OCI-LY1 (cell line): ENCODE data around the gene NEDD4L.

Experiments used
- EZH2 ChIP-seq: fragments of 200-600 bp; sonication (generic), shearing (Covaris generic); IDR thresholded peaks from 2 replicates; pipeline ENCODE4 v1.8.0; 2017; ENCODE audit warnings: borderline replicate concordance, mixed run types, mild to moderate bottlenecking, antibody characterized with exemption, low read length, moderate library complexity, mixed read lengths
- TF ChIP-seq, protein P1 (sequence below): fragments of 200-600 bp; sonication (generic), shearing (Covaris generic); IDR thresholded peaks from 2 replicates; pipeline ENCODE4 v1.5.1; 2017; ENCODE audit warnings: mild to moderate bottlenecking, antibody characterized with exemption, low read length, moderate library complexity, mixed read lengths

DNA sequence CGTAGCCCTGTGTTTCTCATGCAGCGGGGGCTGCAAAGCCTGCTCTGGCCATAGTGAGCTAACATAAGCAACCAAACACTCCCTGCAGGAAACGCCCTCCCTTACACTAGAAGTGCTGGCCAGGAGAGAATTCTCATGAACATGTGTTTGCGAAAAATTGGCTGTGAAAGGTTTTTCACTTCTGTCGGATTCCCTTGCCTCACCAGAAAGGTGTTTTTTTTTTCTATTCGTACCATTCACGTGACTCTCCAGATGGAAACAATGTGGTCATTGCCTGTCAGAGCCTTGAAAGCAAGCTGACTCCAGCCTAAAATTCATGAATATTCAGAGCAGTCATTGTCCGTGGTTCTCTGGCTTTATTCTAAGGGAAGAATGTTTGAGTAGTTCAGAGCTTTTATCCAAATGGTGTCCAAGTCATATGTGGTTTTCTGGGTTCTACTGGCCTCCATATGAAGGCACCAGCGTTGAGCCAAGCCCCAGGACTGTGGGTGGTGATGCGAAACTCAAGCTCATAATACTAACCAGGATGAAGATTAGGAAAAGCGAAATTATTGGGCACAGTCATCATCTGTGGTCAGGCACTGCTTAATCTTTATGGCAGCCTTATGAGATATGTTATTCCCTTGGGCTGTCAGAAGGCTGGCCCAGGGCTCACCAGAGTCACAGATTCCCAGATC lies 348.4 kb downstream of the NEDD4L start:
- TF ChIP-seq, protein P1, sequence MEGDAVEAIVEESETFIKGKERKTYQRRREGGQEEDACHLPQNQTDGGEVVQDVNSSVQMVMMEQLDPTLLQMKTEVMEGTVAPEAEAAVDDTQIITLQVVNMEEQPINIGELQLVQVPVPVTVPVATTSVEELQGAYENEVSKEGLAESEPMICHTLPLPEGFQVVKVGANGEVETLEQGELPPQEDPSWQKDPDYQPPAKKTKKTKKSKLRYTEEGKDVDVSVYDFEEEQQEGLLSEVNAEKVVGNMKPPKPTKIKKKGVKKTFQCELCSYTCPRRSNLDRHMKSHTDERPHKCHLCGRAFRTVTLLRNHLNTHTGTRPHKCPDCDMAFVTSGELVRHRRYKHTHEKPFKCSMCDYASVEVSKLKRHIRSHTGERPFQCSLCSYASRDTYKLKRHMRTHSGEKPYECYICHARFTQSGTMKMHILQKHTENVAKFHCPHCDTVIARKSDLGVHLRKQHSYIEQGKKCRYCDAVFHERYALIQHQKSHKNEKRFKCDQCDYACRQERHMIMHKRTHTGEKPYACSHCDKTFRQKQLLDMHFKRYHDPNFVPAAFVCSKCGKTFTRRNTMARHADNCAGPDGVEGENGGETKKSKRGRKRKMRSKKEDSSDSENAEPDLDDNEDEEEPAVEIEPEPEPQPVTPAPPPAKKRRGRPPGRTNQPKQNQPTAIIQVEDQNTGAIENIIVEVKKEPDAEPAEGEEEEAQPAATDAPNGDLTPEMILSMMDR: no peak
- TF ChIP-seq EZH2: no peak
